Psoas muscle (tissue), 8 donors: ENCODE data around the gene SSB. TPM values are rescaled to one million over a fixed set of nuclear protein-coding genes. Genes with fewer than 3 reads are reported as not detected.
A peak's percentile ranks its signal among the peaks of the same experiment; 100 is the strongest.

Experiments
- ATAC-seq, 4 donors: fragments of 200-7000 bp; cut with Tn5 transposase; one replicate each; pipeline ENCODE4 v1.9.1; 2020; ENCODE audit warnings: moderate library complexity in 3 of 4, mild to moderate bottlenecking in 2 of 4
- DNase-seq, 2 donors: peaks; one replicate each; pipeline ENCODE4 v3.0.0-alpha.2; 2020
- H3K27ac ChIP-seq: fragments of 200-600 bp; one replicate; pipeline ENCODE4 v1.8.0; 2022
- H3K27me3 ChIP-seq, 3 donors: fragments of 200-600 bp in 1 of 3; one replicate each; pipeline versions ENCODE4 v1.6.1 to v1.8.0; 2013 to 2022; ENCODE audit warnings: low read length in 2 of 3, mild to moderate bottlenecking in 2 of 3, moderate library complexity in 1 of 3; ENCODE audit not compliant: insufficient read depth in 3 of 3
- H3K36me3 ChIP-seq, 2 donors: fragments of 200-600 bp in 1 of 2; one replicate each; pipeline versions ENCODE4 v1.6.1 to v1.8.0; 2013 to 2022; ENCODE audit warnings: low read depth in 1 of 2, mild to moderate bottlenecking in 1 of 2, moderate library complexity in 1 of 2; ENCODE audit not compliant: insufficient read depth in 1 of 2
- H3K4me1 ChIP-seq: fragments of 200-600 bp; one replicate; pipeline ENCODE4 v1.8.0; 2022
- H3K4me3 ChIP-seq: fragments of 200-600 bp; one replicate; pipeline ENCODE4 v1.8.0; 2022; ENCODE audit warnings: mild to moderate bottlenecking
- H3K9me3 ChIP-seq: fragments of 200-600 bp; one replicate; pipeline ENCODE4 v1.8.0; 2022
- CTCF ChIP-seq: fragments of 200-600 bp; IDR thresholded peaks from one replicate; pipeline ENCODE4 v1.8.0; 2022; ENCODE audit warnings: antibody characterized with exemption
- WGBS, 3 donors: extraction: QIAGEN DNeasy Blood & Tissue Kit; methylation state at CpG; one replicate each; pipeline versions ENCODE4 v1.1.6 to v1.1.7; 2013; 5-methylcytosine and 5-hydroxymethylcytosine counted together
- intact Hi-C, 2 donors: fragments of 100-400 bp; cut with DNase I; formaldehyde crosslinking; loops; one replicate each; pipeline versions ENCODE4 v1.11.0 to v1.14.2; 2022
- polyA plus RNA-seq, 3 donors: library from polyadenylated mRNA; stranded (reverse); fragments of 200-250 nt; gene quantifications; one replicate each; pipeline ENCODE4 v1.2.3, GENCODE V29; 2013
- total RNA-seq, 4 donors: library from RNA; stranded (reverse); fragmentation: NEBNext Ultra II Directional in 2 of 4; extraction: Animal tissue kit (Norgen Biotek cat#: 25700) in 2 of 4; gene quantifications; one replicate each; pipeline versions ENCODE4 v1.2.1 to v1.2.4, GENCODE V29; 2021 to 2023
- donor health status: healthy with polysubstance abuse.
- donor health status: DM: no; HTN: no; CAD: no; lungs with moderate emphysema.
- donor health status: Bipolar disorder and iron deficiency.
- donor health status: healthy.
- donor health status: DM: yes; HTN: yes; CAD: no.
- donor health status: DM: no; HTN: no; CAD: no.
- donor health status: DM: no; HTN: no; CAD: no.
- donor health status: DM: yes; HTN: yes; CAD: no.

The SSB gene
- total and polyA plus RNA-seq, 7 donors = 37.9 to 120 (median 56.7) TPM

DNA sequence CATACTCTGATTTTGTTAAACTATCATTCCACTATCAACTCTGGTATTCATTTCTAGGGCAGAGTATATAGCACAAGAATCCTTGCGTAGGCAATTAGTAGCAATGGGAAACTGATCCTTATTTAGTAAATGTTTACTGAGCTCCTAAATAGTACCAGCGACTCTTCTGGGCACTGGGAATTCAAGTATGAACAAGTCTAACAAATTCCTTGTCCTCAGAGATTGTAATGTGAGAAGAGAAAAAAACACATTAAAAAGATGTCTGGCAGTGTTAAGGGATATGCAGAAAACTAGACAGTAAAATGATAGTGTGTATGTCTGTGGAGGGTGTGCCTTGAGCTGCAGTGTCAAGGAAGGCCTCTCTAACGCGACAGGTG lies 25.3 kb downstream of the SSB start:
- H3K4me3 ChIP-seq = peak overlapping the region; percentile 88
- H3K36me3 ChIP-seq = peaks cover under 1 to 25% of the 10 kb centered on the region in 2 donors
- no peaks in the 10 kb centered on the region for H3K27me3 ChIP-seq
- peak overlapping the region; percentile 98 for H3K27ac ChIP-seq
- DNase-seq (no peak), ATAC-seq (no peak)
- intact Hi-C loops = loop anchor here in 1 of 2 donors (2.0 kb wide), 1 partner anchor 103 kb away; no protein-coding TSS in a partner anchor
- no peaks in the 10 kb centered on the region for H3K9me3 ChIP-seq
- WGBS, 3 donors = 11 to 17% (median 11%) methylated on average over 4 of the region's 4 CpGs
- no peak for TF ChIP-seq CTCF
- H3K4me1 ChIP-seq = peaks cover 31% of the 10 kb centered on the region

GRCh38 chr2:169824373-169825333 lies 26.0 kb downstream of the SSB start, which contains the start of gene METTL5:
TSS of gene METTL5 (minus strand) at chr2:169824905. CDS start at chr2:169824597, 308 bp downstream.
- intact Hi-C loops = loop anchor here (2.0 to 5.0 kb wide), 3 partner anchors 43 to 103 kb away; no protein-coding TSS in a partner anchor
- peaks cover 0 to 18% of the 10 kb centered on the region in 2 donors for H3K36me3 ChIP-seq
- no peaks in the 10 kb centered on the region for H3K27me3 ChIP-seq
- H3K27ac ChIP-seq = peak within 1 kb of the TSS; percentile 98
- DNase-seq (peak; percentile 85 to 92), ATAC-seq (peak; percentile 81 to 85 (median 82))
- H3K4me3 ChIP-seq = peak within 1 kb of the TSS; percentile 88
- TF ChIP-seq CTCF = peak; percentile 96
- 2 to 3% (median 2%) methylated on average over 59 to 61 of the region's 61 CpGs for WGBS, 3 donors
- H3K4me1 ChIP-seq = peaks cover 36% of the 10 kb centered on the region
- H3K9me3 ChIP-seq = no peaks in the 10 kb centered on the region

- intact Hi-C loops = loop anchor here (2.0 to 5.0 kb wide), 3 partner anchors 40 to 100 kb away; no protein-coding TSS in a partner anchor
- 0% methylated on average over 67 to 104 of the region's 104 CpGs for WGBS, 3 donors
- Histone ChIP-seq H3K9me3 (no peaks in the 10 kb centered on the region), H3K4me1 (peaks cover 50% of the 10 kb centered on the region), H3K36me3 (no peaks in the 10 kb centered on the region), H3K27me3 (no peaks in the 10 kb centered on the region), H3K4me3 (peak within 1 kb of the TSS; percentile 95), H3K27ac (peak within 1 kb of the TSS; percentile 95)
- peak; percentile 9 for TF ChIP-seq CTCF
- peak; percentile 77 to 86 (median 80) for ATAC-seq
- peak; percentile 95 to 97 for DNase-seq
These were observed 28.8 kb downstream of the SSB start, which contains the start of gene UBR3 for GRCh38 chr2:169827272-169828140. TSS of gene UBR3 (plus strand) at chr2:169827454. CDS start at chr2:169827508, 54 bp downstream.

- no peak for TF ChIP-seq CTCF
- H3K4me3 ChIP-seq = peak overlapping the region; percentile 95
- no peaks in the 10 kb centered on the region for H3K27me3 ChIP-seq
- H3K27ac ChIP-seq = peak overlapping the region; percentile 95
- peaks cover 51% of the 10 kb centered on the region for H3K4me1 ChIP-seq
- no peaks in the 10 kb centered on the region for H3K36me3 ChIP-seq
- ATAC-seq (peak; percentile 38 to 71 (median 51)), DNase-seq (peak; percentile 30 to 62)
- no peaks in the 10 kb centered on the region for H3K9me3 ChIP-seq
- intact Hi-C loops = loop anchor here (2.0 to 5.0 kb wide), 3 partner anchors 39 to 99 kb away; no protein-coding TSS in a partner anchor
- 0 to 1% (median 1%) methylated on average over 13 of the region's 13 CpGs for WGBS, 3 donors
These were observed 29.6 kb downstream of the SSB start for GRCh38 chr2:169828141-169828811.
